HL-60 (cell line): ENCODE data around the gene LRBA.

Experiments
- CTCF ChIP-seq: IDR thresholded peaks from one replicate; pipeline ENCODE4 v1.5.1; 2011; ENCODE audit warnings: low read length, control low read depth, inconsistent platforms; ENCODE audit not compliant: insufficient read depth
- GABPA ChIP-seq: IDR thresholded peaks from 2 replicates; pipeline ENCODE4 v1.6.1; 2012; ENCODE audit warnings: low read depth
- POLR2AphosphoS5 ChIP-seq: IDR thresholded peaks from 2 replicates; pipeline ENCODE4 v1.6.1; 2012; ENCODE audit warnings: low read depth
- REST ChIP-seq: IDR thresholded peaks from 2 replicates; pipeline ENCODE4 v1.6.1; 2012; ENCODE audit warnings: low read depth; ENCODE audit not compliant: insufficient replicate concordance
- SPI1 ChIP-seq: IDR thresholded peaks from 2 replicates; pipeline ENCODE4 v1.6.1; 2012; ENCODE audit warnings: low read depth, mild to moderate bottlenecking, borderline replicate concordance

- TF ChIP-seq CTCF (no peak), SPI1 (no peak), REST (no peak), POLR2AphosphoS5 (no peak), GABPA (no peak)
Measured at GRCh38 chr4:150974252-150974640, 40.8 kb downstream of the LRBA start.
